Urothelium cell line (cell line): Measurements from ENCODE around the gene GARS1.
"Not testable (repeated sequence)": the region's sequence is repeated elsewhere in the genome, so short reads cannot be mapped to it uniquely, and the experiment has no call there.

Experiments used
- DNase-seq: peaks from one replicate; pipeline ENCODE4 v3.0.0; 2011; ENCODE audit warnings: low spot score, mixed read lengths
- FAIRE-seq: peaks from 2 replicates; lab custom pipeline; 2011; peaks lifted over from hg19 to GRCh38; lab: Jason Lieb, UNC

GARS1 gene

DNA sequence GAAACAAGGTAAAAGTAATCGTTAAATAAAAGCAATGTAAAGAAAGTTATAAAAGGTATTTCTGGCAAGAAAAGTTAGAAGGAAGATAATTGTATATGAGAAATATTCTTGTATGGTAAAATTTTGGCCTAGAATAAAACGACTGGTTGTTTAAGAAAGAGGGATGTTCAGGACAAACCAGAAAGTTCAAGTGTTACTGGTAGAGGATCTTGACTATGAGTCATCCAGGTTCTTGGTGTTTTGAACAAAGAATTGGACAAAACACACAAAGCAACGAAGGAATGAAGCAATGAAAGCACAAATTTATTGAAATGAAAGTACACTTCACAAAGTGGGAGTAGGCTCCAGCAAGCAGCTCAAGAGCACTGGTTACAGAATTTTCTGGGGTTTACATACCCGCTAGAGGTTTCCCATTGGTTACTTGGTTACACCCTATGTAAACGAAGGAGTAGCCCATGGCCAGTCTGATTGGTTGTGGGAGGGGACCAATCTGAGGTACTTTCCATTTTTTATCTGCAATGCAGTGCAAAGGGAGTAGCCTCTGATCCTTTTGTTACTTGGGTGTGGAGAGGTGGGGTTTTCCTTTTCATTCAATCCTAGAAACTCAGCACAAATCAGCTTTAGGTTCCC, 22.4 kb upstream of the GARS1 start:
- DNase-seq (no peak), FAIRE-seq (no peak)

- FAIRE-seq: no peak
- DNase-seq: no peak
Observed at GRCh38 chr7:30575910-30576309, 18.8 kb upstream of the GARS1 start.

DNA sequence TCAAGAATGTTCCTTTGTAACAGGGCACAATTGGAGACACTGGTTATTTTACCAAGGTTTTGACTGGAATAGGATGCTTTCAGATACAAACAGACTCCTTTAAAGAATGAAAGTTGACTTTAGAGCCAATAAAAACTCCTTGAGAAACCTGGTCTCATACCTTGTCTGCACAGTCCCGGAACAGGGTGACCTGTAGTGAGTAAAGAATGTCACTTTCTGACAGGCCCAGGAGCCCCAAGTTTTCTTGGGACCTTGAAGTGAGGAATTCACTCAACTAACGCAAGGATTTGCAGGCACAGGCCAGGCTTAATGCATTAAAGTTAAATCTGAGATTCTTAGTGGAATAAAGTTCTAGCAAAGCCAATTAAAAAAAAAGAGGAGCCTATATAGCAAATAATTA, 11.5 kb upstream of the GARS1 start:
- peak; percentile 44 for FAIRE-seq
- DNase-seq: no peak

DNA sequence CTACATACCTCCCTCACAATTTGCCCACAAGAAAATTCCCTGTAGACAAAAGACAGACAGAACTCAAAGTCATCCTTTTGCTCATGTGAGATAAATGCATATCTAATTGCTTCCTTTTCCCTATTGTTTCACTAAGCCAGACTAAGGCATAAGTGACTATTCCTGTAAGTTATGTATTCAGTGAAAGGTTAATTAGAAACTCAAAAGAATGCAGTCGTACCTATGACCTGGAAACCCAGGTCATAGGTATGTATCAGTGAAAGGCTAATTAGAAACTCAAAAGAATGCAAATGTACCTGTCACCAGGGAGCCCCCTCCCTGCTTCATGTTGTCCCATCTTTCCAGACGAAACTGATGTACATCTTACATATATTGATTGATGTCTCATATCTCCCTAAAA, 10.3 kb upstream of the GARS1 start:
- DNase-seq: no peak
- peak; percentile 68 for FAIRE-seq

GRCh38 chr7:30584965-30585364, 9.7 kb upstream of the GARS1 start:
- DNase-seq: no peak
- FAIRE-seq: no peak

DNA sequence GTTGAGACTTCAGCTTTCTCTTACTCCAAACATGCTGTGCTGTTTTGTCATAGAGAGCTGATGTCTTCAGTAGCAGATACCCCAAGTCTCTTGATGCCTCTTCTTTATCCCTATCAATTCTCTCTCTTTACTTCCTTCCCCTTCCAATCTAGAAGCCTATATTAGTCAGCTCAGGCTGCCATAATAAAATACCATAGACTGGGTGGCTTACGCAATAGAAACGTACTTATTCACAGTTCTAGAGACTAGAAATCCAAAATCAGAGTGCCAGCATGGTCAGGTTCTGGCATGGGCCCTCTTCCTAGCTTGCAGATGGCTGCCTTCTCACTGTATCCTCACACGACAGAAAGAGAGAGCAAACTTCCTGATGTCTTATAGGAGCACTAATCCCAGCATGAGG, 9.0 kb upstream of the GARS1 start:
- no peak for DNase-seq
- no peak for FAIRE-seq

- FAIRE-seq, DNase-seq: not testable (repeated sequence)
Observed at GRCh38 chr7:30587547-30587946, 7.1 kb upstream of the GARS1 start.

- FAIRE-seq: no peak
Observed at GRCh38 chr7:30589111-30589510, 5.6 kb upstream of the GARS1 start.

DNA sequence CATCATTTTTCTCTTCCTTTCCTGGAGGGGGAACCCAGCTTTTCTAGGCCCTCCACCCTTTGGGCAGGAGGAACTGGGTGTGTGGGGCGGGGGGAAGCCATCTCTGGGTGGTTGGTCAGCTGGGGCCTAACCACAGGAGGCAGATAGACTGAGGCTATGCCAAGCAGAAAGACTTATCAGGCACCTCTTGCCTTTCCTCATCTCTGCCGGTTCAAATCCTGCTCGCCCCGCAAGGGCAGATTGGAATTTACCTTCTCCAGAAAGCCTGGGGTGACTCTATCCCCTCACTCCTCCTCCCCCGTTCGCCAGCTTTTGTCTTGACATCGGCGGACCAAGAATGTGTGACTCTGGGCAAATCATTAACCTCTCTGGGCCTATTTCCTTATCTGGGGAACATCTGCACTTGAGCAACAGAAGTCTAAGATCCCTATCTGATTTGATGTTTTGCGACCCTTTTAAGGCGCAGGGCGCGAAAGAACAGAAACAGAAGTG, 584 bp upstream of the GARS1 start:
- no peak for FAIRE-seq
- DNase-seq: peak; percentile 56

More at GRCh38 chr7:30589111-30589510, 5.6 kb upstream of the GARS1 start:
- DNase-seq: no peak

- peak; percentile 7 for DNase-seq
- FAIRE-seq: no peak
Observed at GRCh38 chr7:30595436-30596013, 847 bp downstream of the GARS1 start.

DNA sequence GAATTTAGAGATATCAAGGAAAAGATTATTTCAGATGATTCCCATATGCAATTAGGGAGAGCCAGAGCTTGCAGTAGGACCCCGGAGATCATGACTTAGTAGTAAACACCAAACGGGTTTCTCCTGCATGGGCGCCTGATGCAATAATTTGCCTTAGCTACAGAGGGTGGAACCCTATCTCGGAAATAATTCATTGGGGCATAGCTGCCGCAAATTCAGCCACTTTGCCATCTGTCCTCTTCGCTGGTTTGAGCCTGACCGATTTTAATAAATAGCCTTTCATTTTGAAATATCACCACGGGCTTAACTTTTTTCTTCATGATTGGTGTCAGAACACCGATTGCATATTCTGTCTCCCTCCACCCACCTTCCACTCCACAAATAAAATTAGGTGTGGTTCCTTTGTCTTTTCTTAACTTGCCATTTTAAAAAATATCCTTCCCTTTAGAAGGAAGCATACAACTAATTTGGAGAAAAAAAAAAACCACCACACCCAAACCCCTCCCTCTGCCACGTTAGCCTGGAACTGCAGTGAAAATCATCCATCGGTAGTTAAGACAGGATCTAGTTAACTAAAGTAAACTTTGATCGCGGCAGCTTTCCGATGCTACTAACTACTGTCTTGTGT, 1.4 kb downstream of the GARS1 start:
- FAIRE-seq: no peak

DNA sequence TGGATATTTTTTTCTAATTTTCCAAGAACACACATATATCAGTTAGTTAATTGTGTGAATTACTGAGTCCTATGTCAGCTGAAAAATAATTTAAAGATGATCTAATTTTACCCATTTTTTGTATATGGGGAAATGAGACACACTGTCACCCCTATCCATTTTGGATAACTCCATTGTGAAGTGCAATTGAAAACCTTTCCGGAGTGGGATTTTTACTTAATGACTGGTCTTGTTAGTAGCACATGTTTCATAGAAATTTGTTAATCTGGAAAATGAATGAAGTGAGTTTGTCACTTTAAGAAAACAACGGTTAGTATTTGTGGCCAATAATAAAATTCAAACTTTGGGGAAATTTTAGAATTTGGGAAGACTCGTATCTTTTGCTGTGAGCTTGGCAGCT, 2.0 kb downstream of the GARS1 start:
- no peak for FAIRE-seq
- DNase-seq: no peak

More for the DNA sequence above, 1.4 kb downstream of the GARS1 start:
- peak; percentile 21 for DNase-seq

DNA sequence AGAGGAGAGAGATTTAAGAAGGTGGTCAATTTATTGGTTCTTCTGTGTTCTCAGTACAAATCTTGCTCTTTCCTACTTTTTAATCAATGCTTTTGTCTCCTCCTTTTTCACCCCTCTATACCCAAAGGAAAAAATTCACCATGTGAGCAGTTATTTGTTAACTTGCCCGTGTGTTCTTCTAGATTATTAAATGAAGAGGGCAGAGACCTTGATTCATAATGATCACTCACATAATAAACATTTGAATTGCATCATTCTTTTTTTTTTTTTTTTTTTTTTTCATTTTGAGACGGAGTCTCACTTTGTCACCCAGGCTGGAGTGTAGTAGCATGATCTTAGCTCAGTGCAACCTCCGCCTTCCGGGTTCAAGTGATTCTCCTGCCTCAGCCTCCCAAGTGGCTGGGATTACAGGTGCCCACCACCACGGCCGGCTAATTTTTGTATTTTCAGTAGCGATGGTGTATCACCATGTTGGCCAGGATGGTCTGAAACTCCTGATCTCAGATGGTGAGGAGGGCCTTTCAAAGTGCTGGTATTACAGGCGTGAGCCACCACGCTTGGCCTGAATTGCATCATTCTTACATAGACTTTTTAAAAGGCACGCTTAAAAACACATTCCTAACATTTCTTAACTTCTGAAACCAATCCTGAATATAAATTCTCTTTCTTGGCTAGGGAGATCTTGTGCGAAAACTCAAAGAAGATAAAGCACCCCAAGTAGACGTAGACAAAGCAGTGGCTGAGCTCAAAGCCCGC, 3.6 kb downstream of the GARS1 start:
- DNase-seq: no peak
- FAIRE-seq: no peak

DNA sequence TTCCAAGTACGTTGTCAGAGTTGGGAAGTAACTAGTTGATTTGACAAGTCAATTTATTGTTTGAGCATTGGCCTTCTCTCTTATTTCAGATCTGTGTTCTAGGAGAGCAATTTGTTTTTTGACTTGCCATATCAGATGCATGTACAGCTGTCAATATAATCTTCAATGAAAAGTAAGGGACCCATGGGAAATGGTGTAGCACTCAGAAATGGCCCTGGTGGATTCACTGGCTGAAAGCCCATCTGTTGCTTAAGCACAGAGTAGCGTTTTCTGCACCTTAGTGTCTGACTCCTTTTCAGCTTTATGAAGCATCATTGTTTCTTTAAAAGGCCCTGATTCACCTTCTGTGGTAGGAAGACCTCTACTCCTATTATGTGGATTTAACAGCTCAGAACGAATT, 10.2 kb downstream of the GARS1 start:
- FAIRE-seq (no peak), DNase-seq (no peak)

- no peak for DNase-seq
- FAIRE-seq: no peak
Observed at GRCh38 chr7:30605832-30606231, 11.2 kb downstream of the GARS1 start.

GRCh38 chr7:30612658-30613265, 18.1 kb downstream of the GARS1 start:
- FAIRE-seq: peak; percentile 70
- DNase-seq: no peak

GRCh38 chr7:30613366-30614325, 19.0 kb downstream of the GARS1 start:
- no peak for DNase-seq
- FAIRE-seq: no peak

DNA sequence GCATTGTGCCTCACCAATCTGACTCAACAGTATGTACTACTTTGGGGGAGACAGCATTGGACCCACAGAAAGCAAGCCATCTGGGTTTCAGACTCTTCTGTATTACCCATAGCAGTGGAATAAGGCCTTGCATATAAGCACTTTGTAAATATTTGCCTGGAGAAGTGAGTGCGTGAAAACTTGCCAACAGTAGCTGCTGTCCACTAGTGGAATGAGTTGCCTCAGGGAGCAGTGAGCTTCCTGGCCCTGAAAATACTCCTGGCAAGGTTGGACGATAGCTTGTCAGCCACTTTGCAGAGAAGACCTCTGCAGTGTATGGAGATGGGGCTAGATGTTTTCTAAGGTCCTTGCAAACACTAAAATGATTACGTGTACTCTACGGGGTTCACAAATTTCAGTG, 21.6 kb downstream of the GARS1 start:
- FAIRE-seq: no peak
- DNase-seq: no peak

DNA sequence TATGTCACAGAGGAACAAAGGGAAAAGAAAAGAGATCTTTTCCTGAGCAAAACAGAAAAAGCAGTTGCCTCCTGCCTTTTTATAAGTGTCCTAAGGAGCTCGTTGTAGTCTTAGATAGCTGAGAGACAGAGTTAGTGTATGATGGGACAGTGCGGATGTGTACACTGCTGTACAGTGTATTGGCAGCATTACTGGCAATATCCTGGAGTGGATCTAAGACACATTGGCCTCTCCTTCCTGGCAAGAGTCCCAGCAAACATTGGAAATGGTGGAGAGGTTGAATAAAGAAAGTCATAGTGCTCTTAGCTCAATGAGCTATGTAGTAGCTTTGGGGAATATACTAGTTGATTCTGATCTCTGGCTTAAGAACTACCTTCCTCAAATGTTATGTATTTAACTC, 22.7 kb downstream of the GARS1 start:
- DNase-seq (no peak), FAIRE-seq (no peak)

- FAIRE-seq (no peak), DNase-seq (no peak)
Observed at GRCh38 chr7:30618080-30618676, 23.5 kb downstream of the GARS1 start.
